GM10266 (cell line): ENCODE results near the gene DNAJC4.

Experiments used
- DNase-seq: peaks from one replicate; pipeline ENCODE4 v3.0.0; 2012; ENCODE audit errors: extremely low spot score
- TF ChIP-seq, protein P1 (sequence below): IDR thresholded peaks from 2 replicates; pipeline ENCODE4 v1.5.1; 2012; ENCODE audit warnings: mild to moderate bottlenecking, low read depth; ENCODE audit not compliant: control insufficient read depth, insufficient read depth; ENCODE audit errors: missing control alignments

DNAJC4 gene

GRCh38 chr11:64261556-64262080 lies 31.3 kb downstream of the DNAJC4 start:
- no peak for DNase-seq
- TF ChIP-seq, protein P1, sequence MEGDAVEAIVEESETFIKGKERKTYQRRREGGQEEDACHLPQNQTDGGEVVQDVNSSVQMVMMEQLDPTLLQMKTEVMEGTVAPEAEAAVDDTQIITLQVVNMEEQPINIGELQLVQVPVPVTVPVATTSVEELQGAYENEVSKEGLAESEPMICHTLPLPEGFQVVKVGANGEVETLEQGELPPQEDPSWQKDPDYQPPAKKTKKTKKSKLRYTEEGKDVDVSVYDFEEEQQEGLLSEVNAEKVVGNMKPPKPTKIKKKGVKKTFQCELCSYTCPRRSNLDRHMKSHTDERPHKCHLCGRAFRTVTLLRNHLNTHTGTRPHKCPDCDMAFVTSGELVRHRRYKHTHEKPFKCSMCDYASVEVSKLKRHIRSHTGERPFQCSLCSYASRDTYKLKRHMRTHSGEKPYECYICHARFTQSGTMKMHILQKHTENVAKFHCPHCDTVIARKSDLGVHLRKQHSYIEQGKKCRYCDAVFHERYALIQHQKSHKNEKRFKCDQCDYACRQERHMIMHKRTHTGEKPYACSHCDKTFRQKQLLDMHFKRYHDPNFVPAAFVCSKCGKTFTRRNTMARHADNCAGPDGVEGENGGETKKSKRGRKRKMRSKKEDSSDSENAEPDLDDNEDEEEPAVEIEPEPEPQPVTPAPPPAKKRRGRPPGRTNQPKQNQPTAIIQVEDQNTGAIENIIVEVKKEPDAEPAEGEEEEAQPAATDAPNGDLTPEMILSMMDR, result no peak

DNA sequence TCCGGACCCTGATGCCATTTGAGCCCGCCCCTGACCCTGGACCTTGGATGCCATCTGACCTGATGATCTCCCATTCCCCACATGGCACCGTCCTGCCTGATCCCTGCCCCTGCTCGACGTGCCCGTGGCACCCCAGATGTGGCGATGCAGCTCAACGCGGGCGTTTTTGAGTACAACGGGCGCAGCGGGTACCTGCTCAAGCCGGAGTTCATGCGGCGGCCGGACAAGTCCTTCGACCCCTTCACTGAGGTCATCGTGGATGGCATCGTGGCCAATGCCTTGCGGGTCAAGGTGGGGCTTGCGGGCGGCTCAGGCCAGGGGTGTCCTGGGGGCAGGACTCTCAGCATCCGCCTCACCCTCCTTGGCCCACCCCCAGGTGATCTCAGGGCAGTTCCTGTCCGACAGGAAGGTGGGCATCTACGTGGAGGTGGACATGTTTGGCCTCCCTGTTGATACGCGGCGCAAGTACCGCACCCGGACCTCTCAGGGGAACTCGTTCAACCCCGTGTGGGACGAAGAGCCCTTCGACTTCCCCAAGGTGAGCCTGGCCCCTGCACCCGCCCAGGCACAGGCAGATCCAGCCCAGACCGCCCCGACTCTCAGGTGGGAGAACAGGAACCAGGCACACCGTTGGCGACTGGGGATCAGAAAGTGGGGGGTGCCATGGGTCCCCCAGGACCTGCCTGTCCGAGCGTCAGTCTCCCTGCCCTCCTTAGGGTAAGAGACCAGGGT lies 32.1 kb downstream of the DNAJC4 start:
- TF ChIP-seq, protein P1, result no peak
- no peak for DNase-seq

GRCh38 chr11:64263021-64263946 lies 32.9 kb downstream of the DNAJC4 start:
- no peak for DNase-seq
- TF ChIP-seq, protein P1, result no peak

GRCh38 chr11:64263947-64264317 lies 33.6 kb downstream of the DNAJC4 start:
- TF ChIP-seq, protein P1, result no peak
- DNase-seq, result no peak

- TF ChIP-seq, protein P1, result no peak
- DNase-seq, result no peak
These were observed 34.1 kb downstream of the DNAJC4 start for GRCh38 chr11:64264371-64264852.

DNA sequence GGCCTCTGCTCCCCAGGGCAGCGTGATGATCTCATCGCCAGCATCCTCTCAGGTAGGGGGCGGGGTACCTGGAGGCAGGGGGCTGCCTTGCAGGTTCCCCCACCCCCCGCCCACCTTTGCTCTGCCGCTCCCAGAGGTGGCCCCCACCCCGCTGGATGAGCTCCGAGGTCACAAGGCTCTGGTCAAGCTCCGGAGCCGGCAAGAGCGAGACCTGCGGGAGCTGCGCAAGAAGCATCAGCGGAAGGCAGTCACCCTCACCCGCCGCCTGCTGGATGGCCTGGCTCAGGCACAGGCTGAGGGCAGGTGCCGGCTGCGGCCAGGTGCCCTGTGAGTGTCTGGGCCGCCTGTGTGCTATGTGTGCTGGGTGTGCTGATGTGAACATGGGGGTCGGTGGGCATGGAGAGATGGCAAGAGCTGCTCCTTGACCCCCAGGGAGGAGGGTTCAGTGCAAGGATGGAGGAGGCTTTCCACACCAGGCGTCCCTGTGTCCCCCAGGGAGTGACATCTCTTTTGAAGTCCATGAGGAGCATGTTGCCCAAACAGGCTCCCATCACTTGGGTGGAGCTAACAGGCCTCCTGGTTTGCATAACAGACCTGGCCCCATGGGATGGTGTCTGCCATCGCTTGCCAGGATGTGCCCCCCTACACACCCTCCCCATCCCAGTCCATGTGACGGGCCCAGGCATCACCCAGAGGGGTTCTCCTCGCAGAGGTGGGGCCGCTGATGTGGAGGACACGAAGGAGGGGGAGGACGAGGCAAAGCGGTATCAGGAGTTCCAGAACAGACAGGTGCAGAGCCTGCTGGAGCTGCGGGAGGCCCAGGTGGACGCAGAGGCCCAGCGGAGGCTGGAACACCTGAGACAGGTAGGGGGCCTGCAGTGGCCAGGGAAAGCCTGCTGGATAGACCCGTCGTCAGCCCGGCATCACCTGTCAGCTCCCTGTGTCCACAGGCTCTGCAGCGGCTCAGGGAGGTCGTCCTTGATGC lies 35.1 kb downstream of the DNAJC4 start:
- no peak for DNase-seq
- TF ChIP-seq, protein P1, result no peak
